GM12878 (cell line): Measurements from ENCODE around the gene SCRN2. TPM values are rescaled to one million over a fixed set of nuclear protein-coding genes. Genes with fewer than 3 reads are reported as not detected.

Source experiments
- ATAC-seq: fragments of 200-7000 bp; cut with Tn5 transposase; 3 replicates; pipeline ENCODE4 v1.9.1; 2020; ENCODE audit warnings: mild to moderate bottlenecking, moderate library complexity
- BruUV-seq: library from RNA; stranded (reverse); fragments of 400-500 nt; replicated peaks from 2 replicates; lab custom pipeline; 2021; lab: Mats Ljungman, UMichigan
- CTCF ChIA-PET: fragments of 300-600 bp; sonication (Branson Sonifier 250); formaldehyde crosslinking; extraction: SDS; loops from one replicate; lab custom pipeline; 2021; ENCODE audit warnings: inconsistent platforms; lab: Yijun Ruan, JAX
- POLR2A ChIA-PET: fragments of 350-600 bp; formaldehyde crosslinking; extraction: SDS; loops from one replicate; lab custom pipeline; 2021; ENCODE audit warnings: inconsistent platforms; lab: Charles Lee
- RAD21 ChIA-PET: fragments of 300-600 bp; sonication (Branson Sonifier 250); formaldehyde crosslinking; loops from one replicate; lab custom pipeline; 2023; ENCODE audit warnings: antibody characterized with exemption; ENCODE audit not compliant: unreplicated experiment; lab: Charles Lee
- SMC1A ChIA-PET: fragments of 300-600 bp; sonication (Branson Sonifier 250); formaldehyde crosslinking; loops from one replicate; lab custom pipeline; 2023; ENCODE audit not compliant: unreplicated experiment, uncharacterized antibody; lab: Charles Lee
- DNase-seq: peaks from one replicate; pipeline ENCODE4 v3.0.0-alpha.2; 2011; ENCODE audit warnings: low read depth, low spot score
- FAIRE-seq: peaks from 3 replicates; lab custom pipeline; 2011; peaks lifted over from hg19 to GRCh38; lab: Jason Lieb, UNC
- H2AFZ ChIP-seq: 2 replicates; pipeline ENCODE4 v1.6.0; 2011; ENCODE audit warnings: low read depth, low read length, control low read depth; ENCODE audit not compliant: control insufficient read depth
- H3K27ac ChIP-seq: 2 replicates; pipeline ENCODE4 v1.5.1; 2011; ENCODE audit warnings: control low read depth; ENCODE audit not compliant: control insufficient read depth, insufficient read depth
- H3K27me3 ChIP-seq, 2 experiments: replicated peaks in 1 of 2; 2 replicates each; pipeline versions ENCODE4 v1.6.0 to v1.6.1; 2011; ENCODE audit warnings: low read length in 1 of 2; ENCODE audit not compliant: control insufficient read depth in 2 of 2, insufficient read depth in 2 of 2
- H3K36me3 ChIP-seq, 2 experiments: 2 replicates each; pipeline ENCODE4 v1.5.1; 2011; ENCODE audit warnings: low read length in 1 of 2; ENCODE audit not compliant: control insufficient read depth in 2 of 2, insufficient read depth in 2 of 2
- H3K4me1 ChIP-seq: 2 replicates; pipeline ENCODE4 v1.6.1; 2011; ENCODE audit warnings: mild to moderate bottlenecking, low read length, moderate library complexity, mixed read lengths; ENCODE audit not compliant: control insufficient read depth, insufficient read depth
- H3K4me2 ChIP-seq: 2 replicates; pipeline ENCODE4 v1.6.0; 2011; ENCODE audit warnings: control low read depth; ENCODE audit not compliant: control insufficient read depth, insufficient read depth
- H3K4me3 ChIP-seq: fragments of 200-600 bp; sonication (generic); 2 replicates; pipeline ENCODE4 v1.5.1; 2016
- H3K79me2 ChIP-seq: 2 replicates; pipeline ENCODE4 v1.6.0; 2011; ENCODE audit warnings: low read length; ENCODE audit not compliant: control insufficient read depth, insufficient read depth
- H3K9ac ChIP-seq: 2 replicates; pipeline ENCODE4 v1.8.0; 2011; ENCODE audit warnings: low read length, control low read depth, mixed read lengths; ENCODE audit not compliant: control insufficient read depth, insufficient read depth
- H3K9me3 ChIP-seq: replicated peaks from 3 replicates; pipeline ENCODE4 v1.5.1; 2011; ENCODE audit warnings: mild to moderate bottlenecking, low read length; ENCODE audit not compliant: control insufficient read depth, insufficient read depth
- H4K20me1 ChIP-seq: 2 replicates; pipeline ENCODE4 v1.6.0; 2011; ENCODE audit not compliant: control insufficient read depth, insufficient read depth
- CREB1 ChIP-seq: IDR thresholded peaks from 2 replicates; pipeline ENCODE4 v1.6.1; 2012; ENCODE audit warnings: low read depth, mild to moderate bottlenecking, inconsistent platforms
- NR2C1 ChIP-seq: fragments of 450-650 bp; IDR thresholded peaks from 2 replicates; pipeline ENCODE4 v1.6.1; 2017; ENCODE audit warnings: antibody characterized with exemption, mild to moderate bottlenecking, moderate library complexity
- STAT3 ChIP-seq: IDR thresholded peaks from 2 replicates; pipeline ENCODE4 v1.6.1; 2011; ENCODE audit warnings: low read depth, low read length, improper control_type of control experiment
- SUZ12 ChIP-seq: fragments of 200-600 bp; sonication (generic); IDR thresholded peaks from one replicate; pipeline ENCODE4 v1.6.1; 2018; ENCODE audit warnings: antibody characterized with exemption, mild to moderate bottlenecking; ENCODE audit not compliant: unreplicated experiment
- WGBS: methylation state at CpG from one replicate; pipeline ENCODE4 v1.1.6; 2016; ENCODE audit warnings: low lambda C conversion rate; ENCODE audit not compliant: insufficient replicate concordance, insufficient coverage; ENCODE audit errors: missing lambda C conversion rate; 5-methylcytosine and 5-hydroxymethylcytosine counted together
- in situ Hi-C: fragments of 300-500 bp; cut with MboI; formaldehyde crosslinking; loops from 9 replicates; pipeline ENCODE4 v1.14.3; 2018; ENCODE audit warnings: mixed read lengths
- intact Hi-C: fragments of 100-400 bp; cut with micrococcal nuclease; formaldehyde crosslinking; loops from one replicate; pipeline ENCODE4 v1.14.2; 2022; ENCODE audit not compliant: unreplicated experiment
- polyA plus RNA-seq, 11 experiments: library from polyadenylated mRNA; depleted of rRNA in 4 of 11; unstranded in 6 of 11; stranded (reverse) in 5 of 11; fragments of >200 nt; fragmentation: Nextera tagmentation in 4 of 11; fragmentation: Illumina TruSeq in 1 of 11; extraction: Ambion mirVana in 4 of 11; extraction: Trizol in 1 of 11; gene quantifications; 1 replicate in 1 of 11; 2 replicates in 10 of 11; pipeline versions ENCODE4 v1.2.1 to v1.2.3, GENCODE V29; 2011 to 2016; ENCODE audit warnings: inconsistent platforms in 2 of 11, missing spikeins in 2 of 11, low read depth in 1 of 11
- total RNA-seq, 4 experiments: library from RNA; depleted of rRNA in 3 of 4; stranded (reverse); fragments of >200 nt in 3 of 4; fragmentation: Illumina TruSeq in 1 of 4; extraction: Trizol in 1 of 4; gene quantifications; 2 replicates each; pipeline versions ENCODE4 v1.2.1 to v1.2.3, GENCODE V29; 2013 to 2021
- TF ChIP-seq, protein P1 (sequence below): fragments of 450-650 bp; IDR thresholded peaks from 2 replicates; pipeline ENCODE4 v1.6.1; 2017; ENCODE audit warnings: mild to moderate bottlenecking, moderate library complexity
- TF ChIP-seq, protein P2 (sequence below): IDR thresholded peaks from 2 replicates; pipeline ENCODE4 v1.6.1; 2012; ENCODE audit warnings: improper control_type of control experiment, low read depth, low read length; ENCODE audit not compliant: insufficient replicate concordance
- TF ChIP-seq, protein P3 (sequence below): IDR thresholded peaks from 2 replicates; pipeline ENCODE4 v1.6.1; 2011; ENCODE audit warnings: borderline replicate concordance, low read depth, mild to moderate bottlenecking, moderate library complexity, low read length; ENCODE audit not compliant: insufficient read depth, poor library complexity, severe bottlenecking

SCRN2 gene
- total and polyA plus RNA-seq, 10 of the 15 experiments (the other 5 are each of a cell fraction or from before 2014, with no cell fraction given) = 0.34 to 33.3 (median 20.1) TPM

DNA sequence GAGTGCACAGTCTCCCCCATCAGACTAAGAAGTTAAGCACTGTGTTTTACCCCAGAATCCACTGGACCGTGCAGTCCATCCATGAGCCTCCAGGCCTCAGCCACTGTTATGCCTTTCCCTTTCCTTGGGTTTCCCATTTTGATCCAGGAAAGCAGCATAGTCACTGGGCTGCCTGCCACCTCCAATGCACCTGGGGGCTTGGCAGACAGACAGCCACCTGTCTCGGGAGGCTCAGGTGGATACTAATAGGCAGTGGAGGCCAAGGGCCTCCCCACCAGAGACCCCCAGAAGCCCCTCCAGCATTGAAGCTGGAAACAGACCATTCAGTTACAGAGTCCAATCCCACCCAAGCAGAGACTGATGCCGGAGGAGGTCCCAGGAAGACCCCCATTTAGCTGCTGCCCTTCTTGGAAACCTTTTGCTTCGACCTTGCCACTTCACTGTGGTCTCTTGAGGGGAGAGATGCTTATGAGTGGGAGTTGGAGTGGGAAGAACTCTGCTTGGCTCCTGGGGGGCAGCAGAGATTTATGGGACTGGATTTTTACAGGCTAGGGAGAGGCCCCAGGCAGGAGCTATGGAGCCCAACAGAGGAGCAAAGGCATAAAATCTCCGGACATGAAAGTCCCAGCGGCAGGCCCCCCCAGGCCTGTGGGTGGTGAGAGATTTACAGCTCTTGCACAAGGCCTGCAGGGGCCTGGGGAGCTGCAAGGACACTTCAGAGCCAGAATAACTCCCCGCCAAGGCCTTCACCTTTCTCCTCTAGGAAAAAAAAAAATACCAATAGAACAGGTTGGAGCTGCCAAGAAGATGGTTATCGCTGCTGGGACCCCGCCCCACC is 42.7 kb upstream of the SCRN2 start (continued):
- TF ChIP-seq, protein P1, sequence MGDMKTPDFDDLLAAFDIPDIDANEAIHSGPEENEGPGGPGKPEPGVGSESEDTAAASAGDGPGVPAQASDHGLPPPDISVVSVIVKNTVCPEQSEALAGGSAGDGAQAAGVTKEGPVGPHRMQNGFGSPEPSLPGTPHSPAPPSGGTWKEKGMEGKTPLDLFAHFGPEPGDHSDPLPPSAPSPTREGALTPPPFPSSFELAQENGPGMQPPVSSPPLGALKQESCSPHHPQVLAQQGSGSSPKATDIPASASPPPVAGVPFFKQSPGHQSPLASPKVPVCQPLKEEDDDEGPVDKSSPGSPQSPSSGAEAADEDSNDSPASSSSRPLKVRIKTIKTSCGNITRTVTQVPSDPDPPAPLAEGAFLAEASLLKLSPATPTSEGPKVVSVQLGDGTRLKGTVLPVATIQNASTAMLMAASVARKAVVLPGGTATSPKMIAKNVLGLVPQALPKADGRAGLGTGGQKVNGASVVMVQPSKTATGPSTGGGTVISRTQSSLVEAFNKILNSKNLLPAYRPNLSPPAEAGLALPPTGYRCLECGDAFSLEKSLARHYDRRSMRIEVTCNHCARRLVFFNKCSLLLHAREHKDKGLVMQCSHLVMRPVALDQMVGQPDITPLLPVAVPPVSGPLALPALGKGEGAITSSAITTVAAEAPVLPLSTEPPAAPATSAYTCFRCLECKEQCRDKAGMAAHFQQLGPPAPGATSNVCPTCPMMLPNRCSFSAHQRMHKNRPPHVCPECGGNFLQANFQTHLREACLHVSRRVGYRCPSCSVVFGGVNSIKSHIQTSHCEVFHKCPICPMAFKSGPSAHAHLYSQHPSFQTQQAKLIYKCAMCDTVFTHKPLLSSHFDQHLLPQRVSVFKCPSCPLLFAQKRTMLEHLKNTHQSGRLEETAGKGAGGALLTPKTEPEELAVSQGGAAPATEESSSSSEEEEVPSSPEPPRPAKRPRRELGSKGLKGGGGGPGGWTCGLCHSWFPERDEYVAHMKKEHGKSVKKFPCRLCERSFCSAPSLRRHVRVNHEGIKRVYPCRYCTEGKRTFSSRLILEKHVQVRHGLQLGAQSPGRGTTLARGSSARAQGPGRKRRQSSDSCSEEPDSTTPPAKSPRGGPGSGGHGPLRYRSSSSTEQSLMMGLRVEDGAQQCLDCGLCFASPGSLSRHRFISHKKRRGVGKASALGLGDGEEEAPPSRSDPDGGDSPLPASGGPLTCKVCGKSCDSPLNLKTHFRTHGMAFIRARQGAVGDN = no peak
- TF ChIP-seq CREB1 (no peak), STAT3 (no peak), SUZ12 (no peak)
- TF ChIP-seq, all 136 proteins: peak for 0

DNA sequence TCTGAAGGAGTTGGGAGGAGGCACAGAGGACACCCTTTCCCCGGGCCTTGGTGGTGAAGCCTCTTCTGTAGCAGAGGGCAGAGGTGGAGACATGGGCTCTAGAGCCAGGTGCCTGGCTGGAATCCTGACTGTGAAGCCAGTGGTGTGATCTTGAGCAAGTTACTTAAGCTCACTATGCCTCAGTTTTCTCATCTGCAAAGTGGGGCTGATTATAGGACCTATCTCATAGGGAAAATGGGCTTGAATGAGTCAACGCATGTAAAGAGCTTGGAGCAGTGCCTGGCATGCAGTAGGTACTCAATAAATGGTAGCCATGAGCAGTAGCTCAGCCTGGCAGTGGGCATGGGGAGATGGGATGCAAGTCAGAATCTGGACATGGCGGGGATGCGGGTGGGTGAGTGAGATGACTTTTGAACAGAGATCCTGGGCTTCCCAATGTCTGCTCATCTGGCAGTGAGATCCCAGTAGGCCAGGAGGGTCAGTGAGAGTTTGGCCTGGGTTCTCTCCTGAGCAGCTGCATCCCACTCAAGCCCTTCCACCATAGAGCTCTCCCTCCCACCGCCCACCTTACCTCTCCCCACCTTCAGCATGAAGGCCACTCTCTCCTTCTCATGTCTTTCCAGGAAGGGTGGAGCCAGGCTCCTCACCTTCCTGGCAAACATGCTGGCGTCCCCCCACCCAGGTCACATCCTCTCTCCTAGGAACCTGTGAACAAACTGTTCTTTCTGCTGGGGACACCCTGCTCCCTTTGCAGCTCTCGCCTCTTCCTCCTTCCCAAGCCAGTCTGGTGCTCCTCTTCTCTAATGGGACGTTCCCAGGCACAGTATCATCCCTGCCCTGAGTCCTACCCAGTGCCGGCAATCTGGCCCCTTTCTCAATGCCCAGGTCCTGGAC is 41.9 kb upstream of the SCRN2 start:
- H3K36me3 ChIP-seq = no peaks in the 10 kb centered on the region
- no peak overlapping the region for H2AFZ ChIP-seq
- ChIA-PET SMC1A (interaction anchor here (14.5 kb wide), 1 partner anchor 36 kb away, joined by 231 read pairs; the partner anchor contains the start of genes SCRN2 and SP6), POLR2A (interaction anchor here (0.5 to 0.6 kb wide), 2 partner anchors 9 to 202 kb away, joined by 3 to 4 read pairs; no protein-coding TSS in a partner anchor), CTCF (interaction anchor here (1.2 to 14.9 kb wide), 3 partner anchors 9 to 64 kb away, joined by 3 to 502 read pairs (median 5); partner anchors contain the start of genes SCRN2 and SP6), RAD21 (no interaction called here)
- 44% methylated on average over 9 of the region's 9 CpGs for WGBS
- no peak for ATAC-seq
- peaks cover 3 to 4% of the 10 kb centered on the region in 2 experiments; a peak in 3 of 4 replicates for H3K27me3 ChIP-seq
- no peaks in the 10 kb centered on the region for H3K4me1 ChIP-seq
- in situ Hi-C loops = no loop called here
- H3K4me3 ChIP-seq = no peak overlapping the region
- H4K20me1 ChIP-seq = no peaks in the 10 kb centered on the region
- no peak for DNase-seq
- H3K79me2 ChIP-seq = no peaks in the 10 kb centered on the region
- H3K9me3 ChIP-seq = no peaks in the 10 kb centered on the region
- BruUV-seq = no TSS peak
- intact Hi-C loops = no loop called here
- H3K27ac ChIP-seq = no peak overlapping the region
- no peak overlapping the region for H3K9ac ChIP-seq
- no peak overlapping the region for H3K4me2 ChIP-seq
- no peak for FAIRE-seq
- TF ChIP-seq, protein P2, sequence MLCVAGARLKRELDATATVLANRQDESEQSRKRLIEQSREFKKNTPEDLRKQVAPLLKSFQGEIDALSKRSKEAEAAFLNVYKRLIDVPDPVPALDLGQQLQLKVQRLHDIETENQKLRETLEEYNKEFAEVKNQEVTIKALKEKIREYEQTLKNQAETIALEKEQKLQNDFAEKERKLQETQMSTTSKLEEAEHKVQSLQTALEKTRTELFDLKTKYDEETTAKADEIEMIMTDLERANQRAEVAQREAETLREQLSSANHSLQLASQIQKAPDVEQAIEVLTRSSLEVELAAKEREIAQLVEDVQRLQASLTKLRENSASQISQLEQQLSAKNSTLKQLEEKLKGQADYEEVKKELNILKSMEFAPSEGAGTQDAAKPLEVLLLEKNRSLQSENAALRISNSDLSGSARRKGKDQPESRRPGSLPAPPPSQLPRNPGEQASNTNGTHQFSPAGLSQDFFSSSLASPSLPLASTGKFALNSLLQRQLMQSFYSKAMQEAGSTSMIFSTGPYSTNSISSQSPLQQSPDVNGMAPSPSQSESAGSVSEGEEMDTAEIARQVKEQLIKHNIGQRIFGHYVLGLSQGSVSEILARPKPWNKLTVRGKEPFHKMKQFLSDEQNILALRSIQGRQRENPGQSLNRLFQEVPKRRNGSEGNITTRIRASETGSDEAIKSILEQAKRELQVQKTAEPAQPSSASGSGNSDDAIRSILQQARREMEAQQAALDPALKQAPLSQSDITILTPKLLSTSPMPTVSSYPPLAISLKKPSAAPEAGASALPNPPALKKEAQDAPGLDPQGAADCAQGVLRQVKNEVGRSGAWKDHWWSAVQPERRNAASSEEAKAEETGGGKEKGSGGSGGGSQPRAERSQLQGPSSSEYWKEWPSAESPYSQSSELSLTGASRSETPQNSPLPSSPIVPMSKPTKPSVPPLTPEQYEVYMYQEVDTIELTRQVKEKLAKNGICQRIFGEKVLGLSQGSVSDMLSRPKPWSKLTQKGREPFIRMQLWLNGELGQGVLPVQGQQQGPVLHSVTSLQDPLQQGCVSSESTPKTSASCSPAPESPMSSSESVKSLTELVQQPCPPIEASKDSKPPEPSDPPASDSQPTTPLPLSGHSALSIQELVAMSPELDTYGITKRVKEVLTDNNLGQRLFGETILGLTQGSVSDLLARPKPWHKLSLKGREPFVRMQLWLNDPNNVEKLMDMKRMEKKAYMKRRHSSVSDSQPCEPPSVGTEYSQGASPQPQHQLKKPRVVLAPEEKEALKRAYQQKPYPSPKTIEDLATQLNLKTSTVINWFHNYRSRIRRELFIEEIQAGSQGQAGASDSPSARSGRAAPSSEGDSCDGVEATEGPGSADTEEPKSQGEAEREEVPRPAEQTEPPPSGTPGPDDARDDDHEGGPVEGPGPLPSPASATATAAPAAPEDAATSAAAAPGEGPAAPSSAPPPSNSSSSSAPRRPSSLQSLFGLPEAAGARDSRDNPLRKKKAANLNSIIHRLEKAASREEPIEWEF = no peak
- TF ChIP-seq, protein P3, sequence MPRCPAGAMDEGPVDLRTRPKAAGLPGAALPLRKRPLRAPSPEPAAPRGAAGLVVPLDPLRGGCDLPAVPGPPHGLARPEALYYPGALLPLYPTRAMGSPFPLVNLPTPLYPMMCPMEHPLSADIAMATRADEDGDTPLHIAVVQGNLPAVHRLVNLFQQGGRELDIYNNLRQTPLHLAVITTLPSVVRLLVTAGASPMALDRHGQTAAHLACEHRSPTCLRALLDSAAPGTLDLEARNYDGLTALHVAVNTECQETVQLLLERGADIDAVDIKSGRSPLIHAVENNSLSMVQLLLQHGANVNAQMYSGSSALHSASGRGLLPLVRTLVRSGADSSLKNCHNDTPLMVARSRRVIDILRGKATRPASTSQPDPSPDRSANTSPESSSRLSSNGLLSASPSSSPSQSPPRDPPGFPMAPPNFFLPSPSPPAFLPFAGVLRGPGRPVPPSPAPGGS = no peak
- no peak for TF ChIP-seq NR2C1
